H9 (cell line): ENCODE measurements around the gene UGT1A6. TPM values are rescaled to one million over a fixed set of nuclear protein-coding genes. Genes with fewer than 3 reads are reported as not detected.

Source experiments
- DNase-seq: peaks from one replicate; pipeline ENCODE4 v3.0.0-alpha.2; 2017
- H2AFZ ChIP-seq: one replicate; pipeline ENCODE4 v1.6.1; 2013; ENCODE audit warnings: mild to moderate bottlenecking, low read length, control low read depth, moderate library complexity
- H2AK5ac ChIP-seq: 2 replicates; pipeline ENCODE4 v1.6.1; 2013; ENCODE audit warnings: low read length, control low read depth, mixed read lengths; ENCODE audit not compliant: insufficient read length
- H2BK120ac ChIP-seq: one replicate; pipeline ENCODE4 v1.6.1; 2013; ENCODE audit warnings: low read depth, mild to moderate bottlenecking, low read length, control low read depth, inconsistent platforms; ENCODE audit not compliant: poor library complexity, severe bottlenecking
- H2BK12ac ChIP-seq: 2 replicates; pipeline ENCODE4 v1.6.1; 2013; ENCODE audit warnings: low read length, control low read depth, mixed read lengths, low read depth; ENCODE audit not compliant: insufficient read length
- H2BK15ac ChIP-seq: 2 replicates; pipeline ENCODE4 v1.6.1; 2013; ENCODE audit warnings: low read depth, low read length, control low read depth
- H2BK20ac ChIP-seq: one replicate; pipeline ENCODE4 v1.6.1; 2013; ENCODE audit warnings: low read depth, mild to moderate bottlenecking, low read length, control low read depth, inconsistent platforms; ENCODE audit not compliant: poor library complexity, severe bottlenecking
- H2BK5ac ChIP-seq: 2 replicates; pipeline ENCODE4 v1.6.1; 2013; ENCODE audit warnings: low read length, control low read depth, mixed read lengths; ENCODE audit not compliant: insufficient read length
- H3K14ac ChIP-seq: 2 replicates; pipeline ENCODE4 v1.6.1; 2013; ENCODE audit warnings: low read length, control low read depth; ENCODE audit not compliant: insufficient read depth
- H3K18ac ChIP-seq: 2 replicates; pipeline ENCODE4 v1.6.1; 2013; ENCODE audit warnings: low read depth, mild to moderate bottlenecking, mixed read lengths, low read length, control low read depth; ENCODE audit not compliant: insufficient read length
- H3K23ac ChIP-seq: 2 replicates; pipeline ENCODE4 v1.6.1; 2013; ENCODE audit warnings: low read length, control low read depth, mixed read lengths, low read depth; ENCODE audit not compliant: insufficient read length
- H3K23me2 ChIP-seq: 2 replicates; pipeline ENCODE4 v1.6.1; 2013; ENCODE audit warnings: low read depth, mild to moderate bottlenecking, mixed read lengths, low read length, control low read depth; ENCODE audit not compliant: insufficient read length, poor library complexity, severe bottlenecking
- H3K27ac ChIP-seq: 2 replicates; pipeline ENCODE4 v1.5.1; 2013; ENCODE audit warnings: low read length, control low read depth, mixed read lengths, low read depth; ENCODE audit not compliant: insufficient read length
- H3K27me3 ChIP-seq: 2 replicates; pipeline ENCODE4 v1.6.1; 2013; ENCODE audit warnings: low read length, control low read depth, inconsistent platforms; ENCODE audit not compliant: insufficient read depth
- H3K4ac ChIP-seq: 2 replicates; pipeline ENCODE4 v1.6.1; 2013; ENCODE audit warnings: low read depth, mild to moderate bottlenecking, control low read depth, inconsistent platforms, low read length, moderate library complexity
- H3K4me1 ChIP-seq: 2 replicates; pipeline ENCODE4 v1.6.1; 2013; ENCODE audit warnings: low read length, control low read depth, inconsistent platforms; ENCODE audit not compliant: insufficient read depth
- H3K4me2 ChIP-seq: 2 replicates; pipeline ENCODE4 v1.6.1; 2013; ENCODE audit warnings: low read length, control low read depth, mixed read lengths; ENCODE audit not compliant: insufficient read length, insufficient read depth
- H3K56ac ChIP-seq: 2 replicates; pipeline ENCODE4 v1.6.1; 2013; ENCODE audit warnings: low read depth, mild to moderate bottlenecking, mixed read lengths, low read length, control low read depth; ENCODE audit not compliant: insufficient read length
- H3K79me1 ChIP-seq: 2 replicates; pipeline ENCODE4 v1.6.1; 2013; ENCODE audit warnings: low read depth, mild to moderate bottlenecking, moderate library complexity, low read length, control low read depth, inconsistent platforms; ENCODE audit not compliant: insufficient read depth, poor library complexity, severe bottlenecking
- H3K79me2 ChIP-seq: 2 replicates; pipeline ENCODE4 v1.6.1; 2013; ENCODE audit warnings: low read length, control low read depth, inconsistent platforms; ENCODE audit not compliant: insufficient read depth
- H3K9ac ChIP-seq: 2 replicates; pipeline ENCODE4 v1.6.1; 2013; ENCODE audit warnings: low read length, control low read depth, mixed read lengths; ENCODE audit not compliant: insufficient read length; ENCODE audit errors: extremely low read depth
- H3K9me3 ChIP-seq: one replicate; pipeline ENCODE4 v1.6.1; 2013; ENCODE audit warnings: low read depth, low read length, inconsistent platforms; ENCODE audit not compliant: control insufficient read depth
- H3T11ph ChIP-seq: one replicate; pipeline ENCODE4 v1.6.1; 2013; ENCODE audit warnings: mild to moderate bottlenecking, low read length, control low read depth, inconsistent platforms
- H4K20me1 ChIP-seq: one replicate; pipeline ENCODE4 v1.6.1; 2013; ENCODE audit not compliant: control insufficient read depth, insufficient read length, insufficient read depth
- H4K5ac ChIP-seq: 2 replicates; pipeline ENCODE4 v1.6.1; 2013; ENCODE audit warnings: low read depth, mild to moderate bottlenecking, mixed read lengths, low read length, control low read depth; ENCODE audit not compliant: insufficient read length
- H4K8ac ChIP-seq: replicated peaks from 2 replicates; pipeline ENCODE4 v1.6.1; 2013; ENCODE audit warnings: low read length, control low read depth, mixed read lengths, low read depth; ENCODE audit not compliant: insufficient read length
- H4K91ac ChIP-seq: 2 replicates; pipeline ENCODE4 v1.6.1; 2013; ENCODE audit warnings: low read depth, mild to moderate bottlenecking, moderate library complexity, mixed read lengths, low read length, control low read depth; ENCODE audit not compliant: insufficient read length
- H3K27ac Mint-ChIP-seq, 3 experiments: 2 replicates in 2 of 3; 3 replicates in 1 of 3; pipeline ENCODE4 v1.8.0; 2020 to 2021; ENCODE audit warnings: mixed read lengths in 3 of 3, mild to moderate bottlenecking in 1 of 3, moderate library complexity in 1 of 3
- H3K27me3 Mint-ChIP-seq: 2 replicates; pipeline ENCODE4 v1.8.0; 2021; ENCODE audit warnings: low read depth, mild to moderate bottlenecking, moderate library complexity, mixed read lengths
- H3K36me3 Mint-ChIP-seq, 3 experiments: 2 replicates in 2 of 3; 3 replicates in 1 of 3; pipeline ENCODE4 v1.8.0; 2020 to 2021; ENCODE audit warnings: low read depth in 3 of 3, mixed read lengths in 3 of 3; ENCODE audit not compliant: insufficient read depth in 1 of 3
- H3K4me1 Mint-ChIP-seq, 2 experiments: 2 replicates each; pipeline ENCODE4 v1.8.0; 2020; ENCODE audit warnings: mixed read lengths in 2 of 2
- H3K4me3 Mint-ChIP-seq, 2 experiments: 2 replicates in 1 of 2; 3 replicates in 1 of 2; pipeline ENCODE4 v1.8.0; 2020 to 2021; ENCODE audit warnings: mild to moderate bottlenecking in 2 of 2, mixed read lengths in 2 of 2, moderate library complexity in 1 of 2
- H3K9me3 Mint-ChIP-seq, 2 experiments: 2 replicates in 1 of 2; 3 replicates in 1 of 2; pipeline ENCODE4 v1.8.0; 2020; ENCODE audit warnings: mild to moderate bottlenecking in 2 of 2, mixed read lengths in 2 of 2, moderate library complexity in 1 of 2
- CTCF ChIP-seq: fragments of 200-600 bp; sonication (generic); conservative IDR thresholded peaks from 3 replicates; pipeline ENCODE4 v1.8.0; 2021; ENCODE audit warnings: antibody characterized with exemption, mild to moderate bottlenecking
- WGBS: extraction: QIAGEN DNeasy Blood & Tissue Kit; methylation state at CpG from one replicate; pipeline ENCODE4 v1.1.7; 2013; ENCODE audit warnings: missing lambda C conversion rate, low lambda C conversion rate, mixed read lengths; ENCODE audit not compliant: insufficient read length; ENCODE audit errors: extremely low coverage; 5-methylcytosine and 5-hydroxymethylcytosine counted together
- total RNA-seq: library from RNA; stranded (reverse); gene quantifications from 2 replicates; pipeline ENCODE4 v1.2.1, GENCODE V29; 2021

UGT1A6 gene
- total RNA-seq, 1 experiment from 2014 or later, result not detected

GRCh38 chr2:233756429-233757081 is 63.9 kb downstream of the UGT1A6 start:
- H2BK5ac ChIP-seq, result no peak overlapping the region
- no peak overlapping the region for H3K18ac ChIP-seq
- no peaks in the 10 kb centered on the region for H3K27me3 ChIP-seq
- H3K4me1 ChIP-seq, result no peaks in the 10 kb centered on the region
- H3K9ac ChIP-seq, result no peak overlapping the region
- H3K27ac ChIP-seq, result no peak overlapping the region
- H4K5ac ChIP-seq, result no peak overlapping the region
- DNase-seq, result no peak
- no peak overlapping the region for H2BK20ac ChIP-seq
- no CpG with 5 or more reads among the region's 7 CpGs for WGBS
- H2BK120ac ChIP-seq, result no peak overlapping the region
- no peak overlapping the region for H3K4ac ChIP-seq
- peaks cover 0 to 6% (median 2%) of the 10 kb centered on the region in 3 experiments; a peak in 4 of 7 replicates for H3K36me3 Mint-ChIP-seq
- H4K91ac ChIP-seq, result no peak overlapping the region
- H2AK5ac ChIP-seq, result no peak overlapping the region
- H2BK15ac ChIP-seq, result no peak overlapping the region
- H3K14ac ChIP-seq, result no peak overlapping the region
- no peak overlapping the region for H4K8ac ChIP-seq
- no peaks in the 10 kb centered on the region for H3K79me1 ChIP-seq
- H2AFZ ChIP-seq, result no peak overlapping the region
- no peaks in the 10 kb centered on the region for H4K20me1 ChIP-seq
- TF ChIP-seq CTCF, result no peak
- no peak overlapping the region for H3K4me3 Mint-ChIP-seq
- H2BK12ac ChIP-seq, result no peak overlapping the region
- H3K4me2 ChIP-seq, result no peak overlapping the region
- no peak overlapping the region for H3T11ph ChIP-seq
- no peak overlapping the region for H3K27ac Mint-ChIP-seq
- H3K23me2 ChIP-seq, result no peaks in the 10 kb centered on the region
- peaks cover 5 to 8% of the 10 kb centered on the region in 2 experiments for H3K4me1 Mint-ChIP-seq
- H3K9me3 ChIP-seq, result no peaks in the 10 kb centered on the region
- H3K23ac ChIP-seq, result no peak overlapping the region
- no peak overlapping the region for H3K56ac ChIP-seq
- no peaks in the 10 kb centered on the region for H3K79me2 ChIP-seq
- peaks cover 9% of the 10 kb centered on the region in 2 experiments for H3K9me3 Mint-ChIP-seq
- peaks cover 11% of the 10 kb centered on the region for H3K27me3 Mint-ChIP-seq
